ENCODE data around the gene BNC2.
A peak's percentile ranks its signal among the peaks of the same experiment; 100 is the strongest.

Gene BNC2

GRCh38 chr9:16815079-16815478 is 55.4 kb downstream of the BNC2 start:
- no peak for DNase-seq

GRCh38 chr9:16813838-16814237 is 56.6 kb downstream of the BNC2 start:
- DNase-seq: no peak

DNA sequence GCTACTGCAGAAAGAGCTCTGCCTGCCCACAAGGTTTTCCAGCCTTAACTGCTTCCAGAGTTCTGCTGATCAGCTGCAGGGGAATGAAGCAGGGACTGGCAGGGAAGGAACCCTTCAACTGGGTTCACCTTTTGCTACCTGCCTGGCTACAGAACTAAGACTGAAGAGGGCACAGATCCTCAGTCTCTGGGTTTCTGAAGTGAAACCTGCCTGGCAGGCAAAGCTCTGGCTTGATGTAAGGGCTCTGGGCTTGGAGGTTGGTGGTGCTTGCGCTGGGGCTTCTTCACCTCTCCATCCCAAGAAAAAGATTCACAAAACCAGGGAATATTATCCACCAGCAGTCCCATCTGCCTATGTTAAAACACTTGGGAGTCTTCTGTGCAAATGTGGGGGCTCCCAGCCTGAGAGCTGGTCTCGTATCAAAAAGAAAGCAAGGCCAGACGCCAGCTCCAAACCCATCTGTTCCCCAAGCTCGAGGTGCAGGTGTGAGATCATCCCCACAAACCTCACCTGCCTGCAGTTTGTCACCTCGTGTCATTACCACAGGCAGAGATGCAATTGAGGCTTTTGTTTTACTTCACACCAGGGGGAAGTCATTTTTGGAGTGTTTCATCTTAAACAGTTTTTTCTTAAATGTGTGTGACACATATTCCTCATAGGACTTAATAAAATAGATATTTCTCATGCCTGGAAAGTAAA is 58.3 kb downstream of the BNC2 start:
- no peak for DNase-seq

DNA sequence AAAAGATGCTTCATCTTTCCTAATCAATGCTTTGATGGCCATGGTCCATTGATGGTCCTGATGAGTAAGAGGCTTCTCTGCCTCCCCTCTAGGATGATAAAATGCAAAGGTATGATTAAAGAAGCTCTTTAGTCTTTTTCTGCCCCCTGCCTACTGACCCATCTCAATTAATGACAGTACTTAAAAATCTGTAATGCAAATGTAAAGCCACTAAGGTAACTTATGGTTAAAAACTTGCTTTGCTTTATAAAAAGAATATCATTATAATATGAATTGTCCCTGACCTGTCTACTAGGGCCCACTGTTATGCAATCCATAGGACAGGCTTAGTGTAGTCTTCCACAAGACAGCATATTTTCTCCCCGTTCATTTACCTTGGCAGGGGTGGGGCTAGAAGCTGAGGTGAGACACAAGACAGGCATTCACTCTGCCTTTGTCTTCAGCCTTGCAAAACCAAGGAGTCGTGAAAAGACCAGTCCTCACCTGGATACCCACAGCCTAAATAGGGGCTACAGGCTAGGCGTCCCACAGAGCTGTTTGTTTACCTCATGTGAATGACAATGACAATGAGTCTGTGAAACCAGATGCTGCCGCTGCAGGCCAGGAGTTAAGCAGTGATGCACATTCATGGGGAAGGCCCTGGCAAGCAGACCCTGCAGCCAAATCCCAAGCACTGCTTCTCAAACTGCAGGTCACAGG is 60.4 kb downstream of the BNC2 start:
- no peak for DNase-seq

DNA sequence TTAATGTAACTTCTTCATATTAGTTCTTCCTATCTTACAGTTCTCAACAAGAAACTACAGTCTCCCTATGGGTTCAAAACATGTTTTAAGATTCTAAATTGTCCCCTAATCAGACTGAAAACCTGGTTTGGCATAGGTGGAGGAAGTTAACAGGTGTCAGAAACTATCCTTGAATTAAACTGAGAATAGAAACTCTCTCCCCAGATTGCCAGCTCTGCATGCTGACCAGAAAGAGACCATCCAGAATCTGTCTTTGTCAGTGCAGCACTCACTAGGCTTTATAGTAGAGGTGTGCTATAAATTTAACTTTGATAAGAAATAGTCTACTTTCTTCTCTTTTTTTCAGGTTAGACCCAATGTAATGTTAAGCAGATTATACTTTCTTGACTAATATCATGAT is 63.8 kb downstream of the BNC2 start:
- DNase-seq: no peak

DNA sequence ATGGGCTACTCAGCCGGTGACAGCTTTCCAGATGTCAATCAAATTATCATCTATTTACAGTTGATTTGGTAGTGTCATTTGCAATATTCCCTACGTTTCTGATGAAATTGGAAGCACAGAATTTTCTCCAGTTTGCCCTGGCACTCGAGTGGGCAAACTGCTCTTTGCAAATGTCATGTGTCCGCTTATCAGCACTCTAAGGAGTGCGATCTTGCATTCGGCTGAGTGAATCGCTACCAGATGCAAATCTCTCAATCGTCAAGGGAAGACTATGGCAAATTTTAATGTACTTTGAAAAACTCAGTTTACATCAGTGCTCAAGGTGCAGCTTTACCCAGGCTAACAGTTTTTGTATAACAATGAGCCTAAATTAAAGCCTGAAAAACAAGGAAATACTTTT is 66.8 kb downstream of the BNC2 start:
- no peak for DNase-seq

- no peak for DNase-seq
Observed at GRCh38 chr9:16801871-16802466, 68.5 kb downstream of the BNC2 start.

DNA sequence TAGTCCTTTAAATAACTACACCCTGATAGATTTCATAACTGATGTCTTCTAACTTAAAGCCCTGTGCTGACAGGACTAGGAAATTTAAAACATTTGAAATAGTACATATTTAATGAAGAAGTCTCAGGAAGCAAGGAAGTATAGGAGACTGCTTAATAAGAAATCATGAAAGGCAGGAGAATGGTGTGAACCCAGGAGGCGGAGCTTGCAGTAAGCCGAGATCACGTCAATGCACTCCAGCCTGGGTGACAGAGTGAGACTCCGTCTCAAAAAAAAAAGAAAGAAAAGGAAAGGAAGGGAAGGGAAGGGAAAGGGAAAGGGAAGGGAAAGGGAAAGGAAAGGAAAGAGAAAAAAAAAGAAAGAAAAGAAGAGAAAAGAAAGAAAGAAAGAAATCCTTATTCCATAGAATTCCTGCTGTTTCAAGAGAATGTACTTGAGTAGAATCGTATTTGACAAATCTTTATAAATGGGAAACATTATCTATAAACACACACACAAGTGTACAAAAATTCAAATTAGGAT is 74.1 kb downstream of the BNC2 start:
- DNase-seq: no peak

- DNase-seq: peak; percentile 97
Observed at GRCh38 chr9:16794871-16795639, 75.4 kb downstream of the BNC2 start.

- no peak for DNase-seq
Observed at GRCh38 chr9:16794103-16794502, 76.4 kb downstream of the BNC2 start.

- peak; percentile 57 for DNase-seq
Observed at GRCh38 chr9:16787724-16788123, 82.7 kb downstream of the BNC2 start.

GRCh38 chr9:16784002-16784401 is 86.5 kb downstream of the BNC2 start:
- DNase-seq: no peak

- no peak for DNase-seq
Observed at GRCh38 chr9:16782490-16782889, 88.0 kb downstream of the BNC2 start.

DNA sequence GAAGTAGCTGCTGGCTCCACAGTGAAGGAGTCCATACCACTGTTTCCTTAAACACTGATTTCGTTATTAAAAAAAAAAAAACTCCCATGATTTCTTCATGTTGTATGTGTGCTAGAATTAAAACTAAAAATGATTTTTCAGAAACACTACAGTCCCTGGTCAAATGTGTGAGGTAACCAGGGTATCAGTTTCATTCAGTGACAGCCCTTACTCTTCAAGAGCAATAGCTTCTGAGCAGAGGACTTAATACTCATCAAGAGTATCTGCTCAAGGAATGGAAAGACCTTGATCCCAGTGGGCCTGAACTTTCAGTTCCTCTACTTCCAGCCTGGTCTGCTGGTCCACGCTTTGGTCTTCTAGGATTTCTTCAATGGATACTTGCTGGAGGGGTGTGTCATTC is 95.1 kb downstream of the BNC2 start:
- no peak for DNase-seq

DNA sequence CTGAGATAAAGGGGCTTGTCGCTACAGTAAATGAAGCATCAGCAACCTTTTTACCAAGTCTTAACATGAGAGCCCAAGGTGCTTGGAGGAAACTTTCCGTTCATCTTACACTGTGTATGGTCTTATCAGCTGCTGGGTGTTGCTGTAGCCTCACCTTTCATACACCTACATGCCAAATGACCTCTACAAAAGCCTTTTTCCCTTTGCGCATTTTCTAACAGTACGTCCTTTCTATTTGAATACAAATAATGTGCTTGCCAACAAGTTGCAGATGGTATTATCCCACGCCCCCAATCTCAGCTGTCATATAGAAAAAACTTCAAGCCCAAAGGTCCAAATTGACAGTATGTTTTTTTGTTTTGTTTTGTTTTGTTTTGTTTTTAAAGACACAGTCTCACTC is 96.9 kb downstream of the BNC2 start:
- DNase-seq: no peak

DNA sequence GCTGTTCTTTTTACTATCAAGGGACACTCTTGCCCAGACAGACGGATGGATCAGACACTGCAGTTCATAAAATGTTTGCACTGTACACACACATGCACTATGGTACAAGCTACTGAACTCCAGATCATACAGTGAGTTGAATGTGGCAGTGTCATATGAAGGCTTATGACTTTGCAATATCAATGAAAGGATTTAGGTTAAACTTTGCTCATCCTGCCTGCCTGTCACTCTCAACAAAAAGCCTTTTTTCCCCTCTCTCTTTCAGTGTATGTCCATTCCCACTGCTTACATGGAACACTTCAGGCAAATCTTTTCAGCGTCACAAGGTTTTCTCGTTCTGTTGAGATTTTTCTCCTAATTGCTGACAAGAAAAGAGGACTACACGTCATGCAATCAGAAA is 97.4 kb downstream of the BNC2 start:
- no peak for DNase-seq

DNA sequence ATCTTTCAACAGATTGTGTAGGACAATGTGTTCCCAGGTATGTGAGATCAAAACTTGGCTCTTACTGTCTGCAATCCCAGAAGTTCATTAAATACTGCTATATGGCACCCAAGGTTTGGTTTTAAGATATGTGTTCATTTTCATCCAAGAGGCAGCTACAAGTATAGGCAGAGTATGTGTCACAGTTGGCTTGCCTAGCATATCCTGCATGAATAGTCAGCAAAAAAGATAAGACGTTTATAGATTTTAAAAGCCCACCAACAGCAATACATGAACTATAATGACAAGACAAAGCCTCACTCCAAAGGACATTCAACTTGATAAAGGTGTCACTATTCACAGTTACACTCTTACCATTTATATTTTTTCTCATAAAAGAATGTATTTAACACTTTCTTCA is 99.1 kb downstream of the BNC2 start:
- DNase-seq: no peak

- DNase-seq: no peak
Observed at GRCh38 chr9:16769291-16769690, 101.2 kb downstream of the BNC2 start.

GRCh38 chr9:16768816-16769215 is 101.7 kb downstream of the BNC2 start:
- no peak for DNase-seq

DNA sequence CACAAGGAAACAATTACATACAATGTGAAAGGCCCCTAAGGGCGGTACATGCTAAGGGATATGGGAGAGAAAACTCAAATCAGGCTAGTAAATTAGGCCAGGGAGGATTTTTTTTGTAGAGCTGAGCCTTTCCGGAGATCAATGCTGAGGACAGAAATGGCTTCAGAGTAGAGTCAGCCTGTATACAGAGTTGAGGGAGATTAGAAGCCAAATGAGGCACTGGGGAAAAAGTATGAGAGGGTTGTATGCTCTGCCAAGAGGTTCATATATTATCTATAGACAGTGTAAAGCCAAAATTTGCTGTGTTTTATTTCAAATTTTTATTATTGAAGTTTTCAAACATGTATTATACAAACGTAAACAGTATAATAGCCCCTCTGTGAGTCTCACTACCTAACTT is 103.1 kb downstream of the BNC2 start:
- no peak for DNase-seq

DNA sequence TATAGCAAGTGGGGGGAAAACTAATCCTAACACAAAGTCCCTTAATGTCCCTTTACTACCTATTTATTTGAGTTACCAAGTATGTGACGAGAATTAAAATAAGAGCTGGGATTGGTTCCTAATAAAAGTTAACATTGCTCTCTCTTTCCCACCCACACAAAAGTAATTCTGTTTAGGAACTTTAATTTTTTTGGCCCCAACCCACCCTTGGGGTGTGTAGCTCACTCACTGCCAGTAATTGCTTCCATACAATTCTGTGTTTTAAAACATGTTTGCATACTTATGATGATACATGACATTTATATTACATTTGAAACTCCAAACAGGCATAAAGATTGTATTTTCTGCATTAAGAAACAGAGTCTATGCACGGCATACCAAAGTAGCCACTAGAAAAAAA is 106.5 kb downstream of the BNC2 start:
- DNase-seq: no peak

GRCh38 chr9:16755467-16756160 is 114.9 kb downstream of the BNC2 start:
- no peak for DNase-seq

GRCh38 chr9:16754662-16755061 is 115.8 kb downstream of the BNC2 start:
- DNase-seq: no peak

All from fibroblast of skin of right quadriceps (primary cell).